ENCODE data around the gene CLSTN2.

DNA sequence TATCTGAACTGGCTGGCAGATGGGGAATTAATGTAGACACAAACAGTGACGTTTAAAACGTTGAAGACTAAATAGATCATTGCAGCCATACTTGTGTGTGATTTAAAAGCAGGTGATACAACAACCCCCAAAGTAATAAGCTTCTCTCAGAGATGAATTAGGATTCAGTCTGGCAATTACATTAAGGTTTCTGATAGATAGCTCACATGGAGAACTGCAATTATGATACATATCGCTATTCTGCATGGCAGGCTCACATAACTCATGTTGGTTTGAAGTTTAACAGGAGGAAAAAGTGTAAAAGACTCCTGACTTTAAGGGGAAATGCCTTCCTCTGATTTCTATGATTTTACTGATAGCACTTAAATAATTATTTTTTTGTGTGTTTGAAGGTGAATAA lies 196.9 kb downstream of the CLSTN2 start:
- TF ChIP-seq, protein P1, sequence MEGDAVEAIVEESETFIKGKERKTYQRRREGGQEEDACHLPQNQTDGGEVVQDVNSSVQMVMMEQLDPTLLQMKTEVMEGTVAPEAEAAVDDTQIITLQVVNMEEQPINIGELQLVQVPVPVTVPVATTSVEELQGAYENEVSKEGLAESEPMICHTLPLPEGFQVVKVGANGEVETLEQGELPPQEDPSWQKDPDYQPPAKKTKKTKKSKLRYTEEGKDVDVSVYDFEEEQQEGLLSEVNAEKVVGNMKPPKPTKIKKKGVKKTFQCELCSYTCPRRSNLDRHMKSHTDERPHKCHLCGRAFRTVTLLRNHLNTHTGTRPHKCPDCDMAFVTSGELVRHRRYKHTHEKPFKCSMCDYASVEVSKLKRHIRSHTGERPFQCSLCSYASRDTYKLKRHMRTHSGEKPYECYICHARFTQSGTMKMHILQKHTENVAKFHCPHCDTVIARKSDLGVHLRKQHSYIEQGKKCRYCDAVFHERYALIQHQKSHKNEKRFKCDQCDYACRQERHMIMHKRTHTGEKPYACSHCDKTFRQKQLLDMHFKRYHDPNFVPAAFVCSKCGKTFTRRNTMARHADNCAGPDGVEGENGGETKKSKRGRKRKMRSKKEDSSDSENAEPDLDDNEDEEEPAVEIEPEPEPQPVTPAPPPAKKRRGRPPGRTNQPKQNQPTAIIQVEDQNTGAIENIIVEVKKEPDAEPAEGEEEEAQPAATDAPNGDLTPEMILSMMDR (IDR thresholded peaks at IDR 0.05), result no peak
- TF ChIP-seq POLR2A (IDR thresholded peaks at IDR 0.05), result no peak
- TF ChIP-seq POLR2AphosphoS5 (IDR thresholded peaks at IDR 0.05), result no peak

Data from prostate gland (tissue), 2 donors.